ENCODE results near the gene SPDYE3.

DNA sequence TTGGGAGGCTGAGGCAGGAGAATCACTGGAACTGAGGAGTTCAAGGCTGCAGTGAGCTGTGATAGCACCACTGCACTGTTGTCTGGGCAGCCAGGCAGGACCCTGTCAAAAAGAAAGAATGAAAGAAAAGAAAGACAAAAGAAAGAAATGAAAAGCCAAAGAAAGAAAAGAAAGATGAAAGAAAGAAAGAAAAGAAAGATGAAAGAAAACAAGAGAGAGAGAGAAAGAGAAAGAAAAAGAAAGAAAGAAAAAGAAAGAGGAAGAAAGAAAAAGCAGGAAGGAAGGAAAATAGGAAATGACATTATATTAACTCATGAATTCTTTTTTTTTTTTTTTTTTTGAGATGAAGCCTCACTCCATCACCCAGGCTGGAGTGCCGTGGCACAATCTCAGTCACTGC, 32.4 kb upstream of the SPDYE3 start:
- no peak for TF ChIP-seq CTCF (IDR thresholded peaks at IDR 0.05)
- no peak for TF ChIP-seq POLR2A (IDR thresholded peaks at IDR 0.05)
